ENCODE data around the gene CSTB.

DNA sequence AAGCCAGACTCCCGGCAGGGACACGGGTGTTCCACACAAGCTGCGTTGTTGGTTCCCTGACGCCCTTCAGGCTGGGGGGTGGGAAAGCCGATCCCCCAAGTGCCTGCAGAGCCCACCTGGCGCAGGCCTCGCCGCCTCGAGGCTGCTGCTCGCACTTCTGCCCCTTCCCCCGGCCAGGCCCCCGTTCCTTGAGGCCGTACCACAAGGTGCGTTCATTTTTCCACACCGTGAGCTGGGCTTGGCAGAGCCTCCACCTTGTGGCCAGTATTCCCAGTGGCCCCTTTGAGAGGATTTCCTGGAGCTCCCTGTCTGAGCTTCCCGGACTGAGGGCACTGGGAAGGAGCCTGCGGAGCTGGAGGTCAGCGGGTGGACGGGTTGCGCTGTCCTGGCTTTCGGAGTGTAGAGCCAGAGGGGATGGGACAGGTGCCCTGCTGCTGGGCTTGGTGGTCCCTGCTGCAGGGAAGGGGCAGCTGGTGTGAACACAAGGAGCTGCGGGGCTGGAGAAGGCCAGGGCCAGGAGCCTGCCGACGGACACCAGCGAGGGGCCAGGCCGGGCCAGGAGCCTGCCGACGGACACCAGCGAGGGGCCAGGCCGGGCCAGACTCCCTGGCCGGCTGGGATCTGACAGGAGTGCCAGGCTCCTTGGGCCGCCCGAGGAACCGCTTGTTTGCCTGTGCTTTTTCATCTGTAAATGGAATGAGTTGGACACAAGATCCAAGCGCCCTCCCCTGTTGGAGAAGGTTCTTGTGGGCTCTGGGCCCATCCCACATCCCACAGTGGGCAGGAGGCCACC, 38.8 kb downstream of the CSTB start:
- TF ChIP-seq, protein P1, sequence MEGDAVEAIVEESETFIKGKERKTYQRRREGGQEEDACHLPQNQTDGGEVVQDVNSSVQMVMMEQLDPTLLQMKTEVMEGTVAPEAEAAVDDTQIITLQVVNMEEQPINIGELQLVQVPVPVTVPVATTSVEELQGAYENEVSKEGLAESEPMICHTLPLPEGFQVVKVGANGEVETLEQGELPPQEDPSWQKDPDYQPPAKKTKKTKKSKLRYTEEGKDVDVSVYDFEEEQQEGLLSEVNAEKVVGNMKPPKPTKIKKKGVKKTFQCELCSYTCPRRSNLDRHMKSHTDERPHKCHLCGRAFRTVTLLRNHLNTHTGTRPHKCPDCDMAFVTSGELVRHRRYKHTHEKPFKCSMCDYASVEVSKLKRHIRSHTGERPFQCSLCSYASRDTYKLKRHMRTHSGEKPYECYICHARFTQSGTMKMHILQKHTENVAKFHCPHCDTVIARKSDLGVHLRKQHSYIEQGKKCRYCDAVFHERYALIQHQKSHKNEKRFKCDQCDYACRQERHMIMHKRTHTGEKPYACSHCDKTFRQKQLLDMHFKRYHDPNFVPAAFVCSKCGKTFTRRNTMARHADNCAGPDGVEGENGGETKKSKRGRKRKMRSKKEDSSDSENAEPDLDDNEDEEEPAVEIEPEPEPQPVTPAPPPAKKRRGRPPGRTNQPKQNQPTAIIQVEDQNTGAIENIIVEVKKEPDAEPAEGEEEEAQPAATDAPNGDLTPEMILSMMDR (IDR thresholded peaks at IDR 0.05), result no peak
- TF ChIP-seq POLR2AphosphoS5 (IDR thresholded peaks at IDR 0.05) (no peak), POLR2A (IDR thresholded peaks at IDR 0.05) (no peak)
